CD14-positive monocyte (primary cell): ENCODE data around the gene UBE2E2. TPM values are rescaled to one million over a fixed set of nuclear protein-coding genes. Genes with fewer than 3 reads are reported as not detected.

Experiments used
- DNase-seq, 3 donors: peaks; one replicate each; pipeline ENCODE4 v3.0.0-alpha.2; 2011 to 2022
- H2AFZ ChIP-seq: 2 replicates; pipeline ENCODE4 v1.6.0; 2012; ENCODE audit warnings: mild to moderate bottlenecking, low read depth, low read length, inconsistent platforms; ENCODE audit not compliant: insufficient read depth, poor library complexity, severe bottlenecking
- H3K27ac ChIP-seq, 2 donors: 1 replicate in 1 of 2; 2 replicates in 1 of 2; pipeline ENCODE4 v1.5.1; 2012 to 2013; ENCODE audit warnings: low read length in 2 of 2, control low read depth in 1 of 2, inconsistent platforms in 1 of 2, low read depth in 1 of 2, mild to moderate bottlenecking in 1 of 2
- H3K27me3 ChIP-seq, 2 donors: one replicate each; pipeline versions ENCODE4 v1.6.0 to v1.6.1; 2011 to 2013; ENCODE audit warnings: low read length in 2 of 2; ENCODE audit not compliant: control insufficient read depth in 2 of 2, insufficient read depth in 2 of 2
- H3K36me3 ChIP-seq, 2 donors: replicated peaks in 1 of 2; 1 replicate in 1 of 2; 2 replicates in 1 of 2; pipeline versions ENCODE4 v1.5.1 to v1.6.1; 2012 to 2013; ENCODE audit warnings: low read length in 2 of 2, control low read depth in 1 of 2, inconsistent platforms in 1 of 2, mild to moderate bottlenecking in 1 of 2; ENCODE audit not compliant: insufficient read depth in 2 of 2, control insufficient read depth in 1 of 2
- H3K4me1 ChIP-seq, 2 donors: 1 replicate in 1 of 2; 2 replicates in 1 of 2; pipeline versions ENCODE4 v1.5.1 to v1.6.1; 2012 to 2013; ENCODE audit warnings: low read length in 2 of 2, control low read depth in 1 of 2, inconsistent platforms in 1 of 2, mild to moderate bottlenecking in 1 of 2, moderate library complexity in 1 of 2; ENCODE audit not compliant: insufficient read depth in 2 of 2, control insufficient read depth in 1 of 2
- H3K4me2 ChIP-seq: replicated peaks from 2 replicates; pipeline ENCODE3; 2012; ENCODE audit warnings: low read length, moderate library complexity, mild to moderate bottlenecking; ENCODE audit not compliant: poor library complexity, severe bottlenecking; ENCODE audit errors: extremely low read depth
- H3K4me3 ChIP-seq, 3 experiments: fragments of 200-600 bp in 1 of 3; sonication (generic) in 1 of 3; replicated peaks in 1 of 3; 1 replicate in 2 of 3; 2 replicates in 1 of 3; pipeline ENCODE4 v1.5.1; 2011 to 2013; ENCODE audit warnings: low read length in 3 of 3, mild to moderate bottlenecking in 3 of 3, control low read depth in 2 of 3, low read depth in 2 of 3, inconsistent platforms in 1 of 3, moderate library complexity in 1 of 3
- H3K79me2 ChIP-seq: 2 replicates; pipeline ENCODE4 v1.6.0; 2012; ENCODE audit warnings: mild to moderate bottlenecking, control low read depth, inconsistent platforms, low read length, moderate library complexity; ENCODE audit not compliant: insufficient read depth
- H3K9ac ChIP-seq: 2 replicates; pipeline ENCODE4 v1.6.0; 2017; ENCODE audit warnings: low read length, mild to moderate bottlenecking; ENCODE audit not compliant: insufficient read depth, poor library complexity, severe bottlenecking
- H3K9me3 ChIP-seq, 2 donors: replicated peaks in 1 of 2; 1 replicate in 1 of 2; 2 replicates in 1 of 2; pipeline versions ENCODE4 v1.5.1 to v1.6.1; 2012 to 2013; ENCODE audit warnings: low read length in 2 of 2, control low read depth in 1 of 2; ENCODE audit not compliant: control insufficient read depth in 1 of 2, insufficient read depth in 1 of 2
- H4K20me1 ChIP-seq: 2 replicates; pipeline ENCODE4 v1.6.0; 2012; ENCODE audit warnings: mild to moderate bottlenecking, low read length, control low read depth, moderate library complexity; ENCODE audit not compliant: insufficient read depth
- H3K27ac Mint-ChIP-seq, 7 donors: one replicate each; pipeline ENCODE4 v1.8.0; 2020; ENCODE audit warnings: mild to moderate bottlenecking in 7 of 7, mixed read lengths in 7 of 7, moderate library complexity in 6 of 7, inconsistent platforms in 2 of 7
- H3K27me3 Mint-ChIP-seq, 3 donors: one replicate each; pipeline ENCODE4 v1.8.0; 2021 to 2022; ENCODE audit warnings: low read depth in 3 of 3, mild to moderate bottlenecking in 3 of 3, mixed read lengths in 3 of 3, moderate library complexity in 3 of 3, inconsistent platforms in 1 of 3
- H3K36me3 Mint-ChIP-seq, 2 donors: one replicate each; pipeline ENCODE4 v1.8.0; 2020; ENCODE audit warnings: mixed read lengths in 2 of 2, inconsistent platforms in 1 of 2, mild to moderate bottlenecking in 1 of 2
- H3K4me1 Mint-ChIP-seq: one replicate; pipeline ENCODE4 v1.8.0; 2020; ENCODE audit warnings: mild to moderate bottlenecking, mixed read lengths
- H3K4me3 Mint-ChIP-seq, 2 donors: one replicate each; pipeline ENCODE4 v1.8.0; 2020; ENCODE audit warnings: mild to moderate bottlenecking in 2 of 2, mixed read lengths in 2 of 2, moderate library complexity in 1 of 2
- H3K9me3 Mint-ChIP-seq, 7 donors: one replicate each; pipeline ENCODE4 v1.8.0; 2020 to 2022; ENCODE audit warnings: mixed read lengths in 7 of 7, mild to moderate bottlenecking in 6 of 7, moderate library complexity in 6 of 7, inconsistent platforms in 2 of 7
- WGBS: methylation state at CpG from one replicate; pipeline ENCODE4 v1.1.5; 2013; ENCODE audit warnings: missing lambda C conversion rate; ENCODE audit not compliant: insufficient coverage; 5-methylcytosine and 5-hydroxymethylcytosine counted together
- intact Hi-C, 2 donors: fragments of 100-400 bp; cut with micrococcal nuclease; formaldehyde crosslinking; loops; one replicate each; pipeline versions ENCODE4 v1.15.0 to v1.15.1; 2023
- polyA plus RNA-seq, 3 donors: library from polyadenylated mRNA; depleted of rRNA in 1 of 3; unstranded in 2 of 3; stranded (reverse) in 1 of 3; fragments of 300-500 nt in 2 of 3; fragments of >200 nt in 1 of 3; fragmentation: Illumina TruSeq in 2 of 3; gene quantifications; 1 replicate in 2 of 3; 2 replicates in 1 of 3; pipeline ENCODE4 v1.2.3, GENCODE V29; 2012 to 2021
- TF ChIP-seq, protein P1 (sequence below): fragments of 200-600 bp; IDR thresholded peaks from one replicate; pipeline ENCODE4 v1.8.0; 2022; ENCODE audit warnings: antibody characterized with exemption, mild to moderate bottlenecking

Gene UBE2E2
- polyA plus RNA-seq, 3 donors = 25.8 to 78.0 (median 66.3) TPM

DNA sequence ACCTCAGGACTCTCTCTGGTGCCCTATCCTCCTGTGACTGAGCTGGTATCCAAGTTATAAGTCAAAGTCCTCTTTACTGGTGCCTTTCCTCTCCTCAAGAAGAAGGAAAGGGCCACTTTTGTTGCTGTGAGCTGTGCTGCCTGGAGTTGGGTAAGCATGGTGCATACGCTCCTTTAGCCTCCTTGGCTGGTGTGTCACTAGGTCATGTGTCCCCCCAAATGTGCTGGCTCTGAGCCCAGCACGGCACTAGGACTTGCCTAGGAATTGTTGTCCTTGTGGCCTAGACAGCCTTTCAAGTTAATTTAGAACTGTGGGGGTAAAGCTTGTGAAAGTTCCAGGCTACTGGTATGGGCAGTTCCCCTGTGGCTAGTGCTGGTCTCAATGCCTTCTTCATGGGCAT is 113.8 kb downstream of the UBE2E2 start:
- Mint-ChIP-seq H3K27me3 (peaks cover 0 to 1% (median 0%) of the 10 kb centered on the region in 3 donors), H3K36me3 (peaks cover 0 to 7% of the 10 kb centered on the region in 2 donors), H3K9me3 (peaks cover 5 to 19% (median 16%) of the 10 kb centered on the region in 7 donors), H3K4me1 (peaks cover 12% of the 10 kb centered on the region), H3K4me3 (no peak overlapping the region), H3K27ac (peak overlapping the region in 2 of 7 donors; percentile 12 to 46)
- H3K4me1 ChIP-seq = no peaks in the 10 kb centered on the region
- intact Hi-C loops = no loop called here
- TF ChIP-seq, protein P1, sequence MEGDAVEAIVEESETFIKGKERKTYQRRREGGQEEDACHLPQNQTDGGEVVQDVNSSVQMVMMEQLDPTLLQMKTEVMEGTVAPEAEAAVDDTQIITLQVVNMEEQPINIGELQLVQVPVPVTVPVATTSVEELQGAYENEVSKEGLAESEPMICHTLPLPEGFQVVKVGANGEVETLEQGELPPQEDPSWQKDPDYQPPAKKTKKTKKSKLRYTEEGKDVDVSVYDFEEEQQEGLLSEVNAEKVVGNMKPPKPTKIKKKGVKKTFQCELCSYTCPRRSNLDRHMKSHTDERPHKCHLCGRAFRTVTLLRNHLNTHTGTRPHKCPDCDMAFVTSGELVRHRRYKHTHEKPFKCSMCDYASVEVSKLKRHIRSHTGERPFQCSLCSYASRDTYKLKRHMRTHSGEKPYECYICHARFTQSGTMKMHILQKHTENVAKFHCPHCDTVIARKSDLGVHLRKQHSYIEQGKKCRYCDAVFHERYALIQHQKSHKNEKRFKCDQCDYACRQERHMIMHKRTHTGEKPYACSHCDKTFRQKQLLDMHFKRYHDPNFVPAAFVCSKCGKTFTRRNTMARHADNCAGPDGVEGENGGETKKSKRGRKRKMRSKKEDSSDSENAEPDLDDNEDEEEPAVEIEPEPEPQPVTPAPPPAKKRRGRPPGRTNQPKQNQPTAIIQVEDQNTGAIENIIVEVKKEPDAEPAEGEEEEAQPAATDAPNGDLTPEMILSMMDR = no peak
- H2AFZ ChIP-seq = no peak overlapping the region
- no peak overlapping the region for H3K4me3 ChIP-seq
- no peak overlapping the region for H3K4me2 ChIP-seq
- H3K27me3 ChIP-seq = no peaks in the 10 kb centered on the region
- H4K20me1 ChIP-seq = peaks cover 49% of the 10 kb centered on the region
- no peak overlapping the region for H3K9ac ChIP-seq
- DNase-seq = no peak
- H3K79me2 ChIP-seq = peaks cover 12% of the 10 kb centered on the region
- WGBS = 97% methylated on average over 2 of the region's 2 CpGs
- no peak overlapping the region for H3K27ac ChIP-seq
- H3K36me3 ChIP-seq = no peaks in the 10 kb centered on the region
- peaks cover 10 to 15% of the 10 kb centered on the region in 2 donors for H3K9me3 ChIP-seq

DNA sequence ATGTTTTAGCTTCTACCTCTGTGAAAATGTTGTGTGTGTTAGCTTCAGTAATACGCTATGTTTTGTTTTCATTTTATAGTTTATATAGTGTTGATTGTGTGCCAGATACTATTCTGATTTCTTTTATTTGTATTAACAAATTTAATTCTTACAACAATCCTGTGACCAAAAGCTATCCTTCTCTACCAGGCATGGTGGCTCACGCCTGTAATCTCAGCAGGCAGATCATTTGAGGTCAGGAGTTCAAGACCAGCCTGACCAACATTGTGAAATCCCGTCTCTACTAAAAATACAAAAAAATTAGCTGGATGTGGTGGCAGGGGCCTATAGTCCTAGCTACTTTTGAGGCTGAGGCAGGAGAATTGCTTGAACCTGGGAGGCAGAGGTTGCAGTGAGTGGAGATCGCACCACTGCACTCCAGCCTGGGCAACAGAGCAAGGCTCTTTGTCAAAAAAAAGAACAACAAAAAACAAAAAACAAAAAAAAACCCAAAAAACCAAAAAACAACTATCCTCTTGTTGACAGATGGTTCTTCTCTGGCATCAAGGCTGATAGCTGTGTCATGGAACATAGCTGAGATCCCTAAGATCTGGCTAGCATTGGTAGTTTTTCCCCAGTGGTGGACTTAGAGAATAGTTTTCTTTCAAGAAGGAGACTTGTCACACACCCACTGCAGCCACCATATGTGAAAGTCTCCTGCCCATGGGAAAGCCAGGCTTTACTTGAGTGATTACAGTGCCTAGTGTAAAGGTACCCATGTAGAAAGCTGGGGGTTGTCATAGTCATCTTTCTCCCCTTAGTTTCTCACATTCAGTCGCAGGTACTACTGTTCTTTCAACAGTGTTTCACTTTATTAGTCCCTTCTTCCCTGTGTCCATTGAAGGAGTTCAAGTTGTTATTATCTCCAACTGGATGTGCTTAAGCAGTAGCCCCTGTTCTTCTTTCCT is 116.5 kb downstream of the UBE2E2 start:
- H3K79me2 ChIP-seq = peaks cover 12% of the 10 kb centered on the region
- H3K9me3 ChIP-seq = peaks cover 10 to 15% of the 10 kb centered on the region in 2 donors
- intact Hi-C loops = no loop called here
- H3K36me3 Mint-ChIP-seq = peaks cover 0 to 7% of the 10 kb centered on the region in 2 donors
- no peak overlapping the region for H3K4me3 Mint-ChIP-seq
- H3K9me3 Mint-ChIP-seq = peaks cover 5 to 19% (median 14%) of the 10 kb centered on the region in 7 donors
- H3K27me3 ChIP-seq = no peaks in the 10 kb centered on the region
- no peaks in the 10 kb centered on the region for H3K36me3 ChIP-seq
- no peak for DNase-seq
- WGBS = no CpG with 5 or more reads among the region's 5 CpGs
- no peak overlapping the region for H3K27ac Mint-ChIP-seq
- peaks cover 9% of the 10 kb centered on the region for H3K4me1 Mint-ChIP-seq
- peaks cover 0 to 4% of the 10 kb centered on the region in 2 donors for H3K4me1 ChIP-seq
- H3K4me2 ChIP-seq = no peak overlapping the region
- no peak overlapping the region for H2AFZ ChIP-seq
- no peaks in the 10 kb centered on the region for H3K27me3 Mint-ChIP-seq
- peaks cover 54% of the 10 kb centered on the region for H4K20me1 ChIP-seq
- H3K27ac ChIP-seq = no peak overlapping the region
- H3K9ac ChIP-seq = no peak overlapping the region
- TF ChIP-seq, protein P1 = no peak
- H3K4me3 ChIP-seq = no peak overlapping the region
